Thyroid gland (tissue), 4 donors: ENCODE measurements around the gene RFX1. TPM values are rescaled to one million over a fixed set of nuclear protein-coding genes. Genes with fewer than 3 reads are reported as not detected.

Source experiments
- DNase-seq, 2 donors: peaks; one replicate each; pipeline ENCODE4 v3.0.0-alpha.2; 2019
- H3K27ac ChIP-seq, 3 donors: fragments of 200-600 bp; sonication (generic); 1 replicate in 2 of 3; 2 replicates in 1 of 3; pipeline ENCODE4 v1.5.1; 2016 to 2019; ENCODE audit warnings: mild to moderate bottlenecking in 1 of 3, moderate library complexity in 1 of 3
- H3K27me3 ChIP-seq: fragments of 200-600 bp; sonication (generic); one replicate; pipeline ENCODE4 v1.5.1; 2019
- H3K36me3 ChIP-seq, 2 donors: fragments of 200-600 bp; sonication (generic); one replicate each; pipeline ENCODE4 v1.5.1; 2016 to 2019
- H3K4me1 ChIP-seq, 2 donors: fragments of 200-600 bp; sonication (generic); one replicate each; pipeline ENCODE4 v1.5.1; 2017 to 2019
- H3K4me3 ChIP-seq, 3 donors: fragments of 200-600 bp; sonication (generic); replicated peaks in 1 of 3; 1 replicate in 2 of 3; 2 replicates in 1 of 3; pipeline ENCODE4 v1.5.1; 2016; ENCODE audit warnings: mild to moderate bottlenecking in 1 of 3
- H3K9me3 ChIP-seq: fragments of 200-600 bp; sonication (generic); one replicate; pipeline ENCODE4 v1.5.1; 2017
- CTCF ChIP-seq, 6 experiments: fragments of 200-600 bp in 3 of 6; fragments of 450-650 bp in 3 of 6; sonication (generic) in 3 of 6; IDR thresholded peaks; one replicate each; pipeline ENCODE4 v1.5.1; 2016 to 2019; ENCODE audit warnings: antibody characterized with exemption in 6 of 6, mild to moderate bottlenecking in 2 of 6, inconsistent platforms in 1 of 6, moderate library complexity in 1 of 6
- POLR2A ChIP-seq, 2 donors: fragments of 450-650 bp; IDR thresholded peaks; one replicate each; pipeline ENCODE4 v1.6.1; 2017; ENCODE audit warnings: antibody characterized with exemption in 2 of 2, mild to moderate bottlenecking in 2 of 2, moderate library complexity in 1 of 2
- WGBS, 2 donors: methylation state at CpG; one replicate each; pipeline ENCODE4 v1.1.5; 2017; 5-methylcytosine and 5-hydroxymethylcytosine counted together
- intact Hi-C: fragments of 100-400 bp; cut with DNase I; formaldehyde crosslinking; loops from one replicate; pipeline ENCODE4 v1.15.1; 2023
- total RNA-seq, 4 donors: library from RNA; depleted of rRNA; stranded (reverse); fragments of >200 nt; gene quantifications; one replicate each; pipeline ENCODE4 v1.2.3, GENCODE V29; 2016

Gene RFX1
- total RNA-seq, 4 donors from 2014 or later = 4.8 to 9.1 (median 9.1) TPM

GRCh38 chr19:13981988-13982501 is 24.1 kb downstream of the RFX1 start:
- Histone ChIP-seq H3K9me3 (no peaks in the 10 kb centered on the region), H3K27ac (no peak overlapping the region), H3K36me3 (peaks cover 4 to 8% of the 10 kb centered on the region in 2 donors), H3K4me3 (no peak overlapping the region), H3K4me1 (peaks cover 20 to 34% of the 10 kb centered on the region in 2 donors), H3K27me3 (no peaks in the 10 kb centered on the region)
- DNase-seq = no peak
- intact Hi-C loops = no loop called here
- TF ChIP-seq POLR2A (IDR thresholded peaks at IDR 0.05) (no peak), CTCF (IDR thresholded peaks at IDR 0.05) (no peak)
- WGBS, 2 donors = 95 to 96% methylated on average over 16 to 17 of the region's 17 CpGs

GRCh38 chr19:13981467-13981866 is 24.7 kb downstream of the RFX1 start:
- Histone ChIP-seq H3K4me3 (no peak overlapping the region), H3K27ac (no peak overlapping the region), H3K9me3 (no peaks in the 10 kb centered on the region), H3K4me1 (peaks cover 14 to 28% of the 10 kb centered on the region in 2 donors), H3K27me3 (no peaks in the 10 kb centered on the region), H3K36me3 (peaks cover 4 to 8% of the 10 kb centered on the region in 2 donors)
- DNase-seq = no peak
- intact Hi-C loops = no loop called here
- WGBS, 2 donors = 86 to 93% methylated on average over 8 to 9 of the region's 9 CpGs
- TF ChIP-seq CTCF (IDR thresholded peaks at IDR 0.05) (no peak), POLR2A (IDR thresholded peaks at IDR 0.05) (no peak)

- no peak for DNase-seq
- WGBS, 2 donors = 78 to 100% methylated on average over 3 of the region's 5 CpGs
Observed at GRCh38 chr19:13981021-13981420, 25.1 kb downstream of the RFX1 start.

GRCh38 chr19:13980340-13980739 is 25.8 kb downstream of the RFX1 start:
- WGBS, 2 donors = 98 to 100% methylated on average over 3 to 8 of the region's 15 CpGs
- TF ChIP-seq POLR2A (IDR thresholded peaks at IDR 0.05) (no peak), CTCF (IDR thresholded peaks at IDR 0.05) (no peak)
- Histone ChIP-seq H3K9me3 (no peaks in the 10 kb centered on the region), H3K36me3 (peaks cover 4 to 8% of the 10 kb centered on the region in 2 donors), H3K27me3 (no peaks in the 10 kb centered on the region), H3K27ac (no peak overlapping the region), H3K4me3 (no peak overlapping the region), H3K4me1 (peaks cover 5 to 16% of the 10 kb centered on the region in 2 donors)
- intact Hi-C loops = no loop called here
- DNase-seq = no peak

More at GRCh38 chr19:13981021-13981420, 25.1 kb downstream of the RFX1 start:
- Histone ChIP-seq H3K27ac (no peak overlapping the region), H3K9me3 (no peaks in the 10 kb centered on the region), H3K4me3 (no peak overlapping the region), H3K27me3 (no peaks in the 10 kb centered on the region), H3K4me1 (peaks cover 10 to 23% of the 10 kb centered on the region in 2 donors), H3K36me3 (peaks cover 4 to 8% of the 10 kb centered on the region in 2 donors)
- intact Hi-C loops = no loop called here
- no peak for TF ChIP-seq POLR2A (IDR thresholded peaks at IDR 0.05)
- no peak for TF ChIP-seq CTCF (IDR thresholded peaks at IDR 0.05)

GRCh38 chr19:13979686-13980085 is 26.4 kb downstream of the RFX1 start:
- no peak for DNase-seq
- no peak overlapping the region for H3K27ac ChIP-seq
- 73 to 88% methylated on average over 7 to 10 of the region's 12 CpGs for WGBS, 2 donors
- intact Hi-C loops = no loop called here
- no peaks in the 10 kb centered on the region for H3K27me3 ChIP-seq
- peaks cover 4 to 10% of the 10 kb centered on the region in 2 donors for H3K4me1 ChIP-seq
- no peak for TF ChIP-seq POLR2A (IDR thresholded peaks at IDR 0.05)
- no peak for TF ChIP-seq CTCF (IDR thresholded peaks at IDR 0.05)
- H3K36me3 ChIP-seq = peaks cover 4 to 8% of the 10 kb centered on the region in 2 donors
- no peaks in the 10 kb centered on the region for H3K9me3 ChIP-seq
- H3K4me3 ChIP-seq = no peak overlapping the region
